GM23338 (cell line): ENCODE data around the gene RAD51D. TPM values are rescaled to one million over a fixed set of nuclear protein-coding genes. Genes with fewer than 3 reads are reported as not detected.

Experiments used
- ATAC-seq: fragments of 200-7000 bp; cut with Tn5 transposase; 3 replicates; pipeline ENCODE4 v1.9.1; 2020
- DNase-seq: peaks from one replicate; pipeline ENCODE4 v3.0.0-alpha.2; 2015; ENCODE audit warnings: low spot score
- H2AFZ ChIP-seq: fragments of 200-600 bp; sonication (generic); 2 replicates; pipeline ENCODE4 v1.8.0; 2016; ENCODE audit warnings: antibody characterized with exemption, mild to moderate bottlenecking, moderate library complexity
- H3F3A ChIP-seq: fragments of 200-600 bp; sonication (generic); replicated peaks from 2 replicates; pipeline ENCODE4 v1.8.0; 2017; ENCODE audit warnings: antibody characterized with exemption, mixed run types, low read depth
- H3K27ac ChIP-seq: fragments of 200-600 bp; sonication (generic); 2 replicates; pipeline ENCODE4 v1.6.1; 2016; ENCODE audit warnings: low read depth
- H3K27me3 ChIP-seq: fragments of 200-600 bp; sonication (generic); 2 replicates; pipeline ENCODE4 v1.8.0; 2016; ENCODE audit warnings: mild to moderate bottlenecking, mixed run types, moderate library complexity; ENCODE audit not compliant: insufficient read depth
- H3K36me3 ChIP-seq: fragments of 200-600 bp; sonication (generic); 2 replicates; pipeline ENCODE4 v1.8.0; 2016; ENCODE audit warnings: mild to moderate bottlenecking; ENCODE audit not compliant: insufficient read depth
- H3K4me1 ChIP-seq: fragments of 200-600 bp; sonication (generic); 2 replicates; pipeline ENCODE4 v1.8.0; 2016; ENCODE audit warnings: mild to moderate bottlenecking, moderate library complexity; ENCODE audit not compliant: insufficient read depth
- H3K4me2 ChIP-seq: fragments of 200-600 bp; sonication (generic); 2 replicates; pipeline ENCODE4 v1.7.1; 2017; ENCODE audit warnings: mixed run types
- H3K4me3 ChIP-seq: fragments of 200-600 bp; sonication (generic); 2 replicates; pipeline ENCODE4 v1.6.1; 2016; ENCODE audit warnings: mixed run types
- H3K79me2 ChIP-seq: fragments of 200-600 bp; sonication (generic); replicated peaks from 2 replicates; pipeline ENCODE4 v1.8.0; 2017; ENCODE audit warnings: mild to moderate bottlenecking; ENCODE audit not compliant: insufficient read depth
- H3K9me2 ChIP-seq: fragments of 200-600 bp; sonication (generic); 2 replicates; pipeline ENCODE4 v1.8.0; 2017; ENCODE audit not compliant: insufficient read depth
- H4K20me1 ChIP-seq: fragments of 200-600 bp; sonication (generic); replicated peaks from 2 replicates; pipeline ENCODE4 v1.8.0; 2017; ENCODE audit warnings: mild to moderate bottlenecking; ENCODE audit not compliant: insufficient read depth
- H3K27ac Mint-ChIP-seq: 2 replicates; pipeline ENCODE4 v1.8.0; 2020; ENCODE audit warnings: inconsistent platforms, mild to moderate bottlenecking, moderate library complexity, mixed read lengths
- H3K27me3 Mint-ChIP-seq: 3 replicates; pipeline ENCODE4 v1.8.0; 2022; ENCODE audit warnings: low read depth, mild to moderate bottlenecking, moderate library complexity, mixed read lengths, inconsistent platforms; ENCODE audit not compliant: insufficient read depth, poor library complexity
- H3K36me3 Mint-ChIP-seq: 3 replicates; pipeline ENCODE4 v1.8.0; 2021; ENCODE audit warnings: low read depth, mild to moderate bottlenecking, inconsistent platforms, moderate library complexity, mixed read lengths
- H3K4me1 Mint-ChIP-seq: 3 replicates; pipeline ENCODE4 v1.8.0; 2020; ENCODE audit warnings: mild to moderate bottlenecking, inconsistent platforms, mixed read lengths
- H3K4me3 Mint-ChIP-seq: 3 replicates; pipeline ENCODE4 v1.8.0; 2021; ENCODE audit warnings: moderate library complexity, mild to moderate bottlenecking, inconsistent platforms, mixed read lengths
- H3K9me3 Mint-ChIP-seq: 3 replicates; pipeline ENCODE4 v1.8.0; 2020; ENCODE audit warnings: moderate library complexity, mild to moderate bottlenecking, inconsistent platforms, mixed read lengths
- CREB1 ChIP-seq: fragments of 250-450 bp; sonication (Bioruptor Pico); IDR thresholded peaks from 2 replicates; pipeline ENCODE4 v1.5.0; 2020; ENCODE audit warnings: low read depth, mild to moderate bottlenecking, moderate library complexity
- CTCF ChIP-seq, 2 experiments: fragments of 200-600 bp in 1 of 2; sonication (generic) in 1 of 2; conservative IDR thresholded peaks; 2 replicates each; pipeline versions ENCODE4 v1.5.1 to v1.6.1; 2016 to 2017; ENCODE audit warnings: antibody characterized with exemption in 2 of 2, low read depth in 2 of 2, mild to moderate bottlenecking in 2 of 2, moderate library complexity in 1 of 2
- ETS1 ChIP-seq: IDR thresholded peaks from 2 replicates; pipeline ENCODE4 v1.6.1; 2016; ENCODE audit warnings: antibody characterized with exemption
- EZH2 ChIP-seq: fragments of 200-600 bp; sonication (generic); IDR thresholded peaks from one replicate; pipeline ENCODE4 v1.8.0; 2017; ENCODE audit warnings: antibody characterized with exemption, mild to moderate bottlenecking, low read depth; ENCODE audit not compliant: unreplicated experiment
- EZH2phosphoT487 ChIP-seq: fragments of 200-600 bp; sonication (generic); IDR thresholded peaks from one replicate; pipeline ENCODE4 v1.8.1; 2018; ENCODE audit warnings: antibody characterized with exemption; ENCODE audit not compliant: unreplicated experiment
- JUNB ChIP-seq: IDR thresholded peaks from one replicate; pipeline ENCODE4 v1.6.1; 2016; ENCODE audit warnings: antibody characterized with exemption; ENCODE audit not compliant: unreplicated experiment
- NANOG ChIP-seq: IDR thresholded peaks from 2 replicates; pipeline ENCODE4 v1.6.1; 2016; ENCODE audit warnings: antibody characterized with exemption, borderline replicate concordance
- POLR2AphosphoS5 ChIP-seq: IDR thresholded peaks from 2 replicates; pipeline ENCODE4 v1.6.1; 2016; ENCODE audit warnings: antibody characterized with exemption, low read depth
- REST ChIP-seq: IDR thresholded peaks from one replicate; pipeline ENCODE4 v1.6.1; 2018; ENCODE audit warnings: antibody characterized with exemption; ENCODE audit not compliant: unreplicated experiment
- STAT1 ChIP-seq: IDR thresholded peaks from one replicate; pipeline ENCODE4 v1.6.1; 2016; ENCODE audit warnings: antibody characterized with exemption; ENCODE audit not compliant: unreplicated experiment
- ZNF114 ChIP-seq: fragments of 250-450 bp; sonication (Bioruptor Pico); IDR thresholded peaks from 2 replicates; pipeline ENCODE4 v1.5.0; 2020; ENCODE audit warnings: mild to moderate bottlenecking, moderate library complexity
- ZNF331 ChIP-seq: fragments of 250-450 bp; sonication (Bioruptor Pico); IDR thresholded peaks from 2 replicates; pipeline ENCODE4 v1.5.0; 2020; ENCODE audit warnings: low read depth, mild to moderate bottlenecking, moderate library complexity
- polyA plus RNA-seq: library from polyadenylated mRNA; unstranded; fragments of >200 nt; fragmentation: Nextera tagmentation; extraction: Ambion mirVana; gene quantifications from 2 replicates; pipeline ENCODE4 v1.2.1, GENCODE V29; 2016
- total RNA-seq: library from RNA; depleted of rRNA; stranded (reverse); fragments of >200 nt; shearing (Covaris generic); gene quantifications from 2 replicates; pipeline ENCODE4 v1.2.3, GENCODE V29; 2014
- TF ChIP-seq, protein P1 (sequence below): fragments of 250-450 bp; sonication (Bioruptor Pico); IDR thresholded peaks from 2 replicates; pipeline ENCODE4 v1.5.0; 2020; ENCODE audit warnings: mild to moderate bottlenecking, moderate library complexity

Gene RAD51D
- total and polyA plus RNA-seq, 2 experiments from 2014 or later: 5.9 to 11.0 TPM

DNA sequence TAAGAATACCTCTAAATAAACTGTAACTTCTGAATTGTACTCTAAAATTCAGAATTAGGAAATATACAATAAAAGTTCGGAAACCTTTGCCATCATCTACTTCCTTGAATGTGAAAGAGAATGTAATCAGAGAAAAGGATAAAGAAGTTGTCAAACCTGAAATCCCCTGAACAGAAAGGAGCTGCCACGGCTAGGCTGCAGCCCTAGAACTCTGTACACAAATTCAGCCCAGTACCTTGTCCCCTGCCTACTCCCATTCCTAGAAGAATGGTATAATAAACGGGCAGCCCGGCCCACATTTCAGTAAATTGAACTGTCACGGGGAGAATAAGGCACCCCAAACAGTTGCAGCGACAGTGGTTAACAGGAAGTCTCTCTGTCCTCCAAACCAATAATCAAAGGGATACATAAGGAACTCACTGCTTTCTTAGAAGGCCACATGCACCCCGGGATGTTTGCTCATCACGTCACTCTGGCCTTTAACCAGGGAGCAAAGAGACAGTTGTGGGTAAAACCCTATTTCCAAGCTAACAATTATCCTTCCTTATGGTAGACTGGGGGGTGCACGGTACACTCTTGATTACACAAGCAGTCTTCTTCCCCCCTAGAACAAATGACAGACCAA is 31.8 kb downstream of the RAD51D start:
- H3K36me3 ChIP-seq: no peaks in the 10 kb centered on the region
- H3K9me2 ChIP-seq: no peaks in the 10 kb centered on the region
- H3K4me1 ChIP-seq: peaks cover 60% of the 10 kb centered on the region
- no peaks in the 10 kb centered on the region for H4K20me1 ChIP-seq
- Mint-ChIP-seq H3K27me3 (peaks cover 10% of the 10 kb centered on the region), H3K4me3 (peak overlapping the region; percentile 88), H3K27ac (peak overlapping the region; percentile 72; the same call in 1 of the 2 replicates), H3K4me1 (peaks cover 49% of the 10 kb centered on the region), H3K36me3 (no peaks in the 10 kb centered on the region; the same call in 2 of the 3 replicates), H3K9me3 (no peaks in the 10 kb centered on the region; the same call in 2 of the 3 replicates)
- no peak for ATAC-seq
- peak overlapping the region; percentile 94 for H3K4me3 ChIP-seq
- peak overlapping the region; percentile 97 for H3K4me2 ChIP-seq
- H3K27me3 ChIP-seq: peaks cover 8% of the 10 kb centered on the region; the same call in 1 of the 2 replicates
- peak overlapping the region; percentile 95; the same call in 1 of the 2 replicates for H2AFZ ChIP-seq
- DNase-seq: no peak
- peaks cover 10% of the 10 kb centered on the region; the same call in 1 of the 2 replicates for H3F3A ChIP-seq
- no peak for TF ChIP-seq POLR2AphosphoS5
- no peak for TF ChIP-seq NANOG
- TF ChIP-seq, protein P1, sequence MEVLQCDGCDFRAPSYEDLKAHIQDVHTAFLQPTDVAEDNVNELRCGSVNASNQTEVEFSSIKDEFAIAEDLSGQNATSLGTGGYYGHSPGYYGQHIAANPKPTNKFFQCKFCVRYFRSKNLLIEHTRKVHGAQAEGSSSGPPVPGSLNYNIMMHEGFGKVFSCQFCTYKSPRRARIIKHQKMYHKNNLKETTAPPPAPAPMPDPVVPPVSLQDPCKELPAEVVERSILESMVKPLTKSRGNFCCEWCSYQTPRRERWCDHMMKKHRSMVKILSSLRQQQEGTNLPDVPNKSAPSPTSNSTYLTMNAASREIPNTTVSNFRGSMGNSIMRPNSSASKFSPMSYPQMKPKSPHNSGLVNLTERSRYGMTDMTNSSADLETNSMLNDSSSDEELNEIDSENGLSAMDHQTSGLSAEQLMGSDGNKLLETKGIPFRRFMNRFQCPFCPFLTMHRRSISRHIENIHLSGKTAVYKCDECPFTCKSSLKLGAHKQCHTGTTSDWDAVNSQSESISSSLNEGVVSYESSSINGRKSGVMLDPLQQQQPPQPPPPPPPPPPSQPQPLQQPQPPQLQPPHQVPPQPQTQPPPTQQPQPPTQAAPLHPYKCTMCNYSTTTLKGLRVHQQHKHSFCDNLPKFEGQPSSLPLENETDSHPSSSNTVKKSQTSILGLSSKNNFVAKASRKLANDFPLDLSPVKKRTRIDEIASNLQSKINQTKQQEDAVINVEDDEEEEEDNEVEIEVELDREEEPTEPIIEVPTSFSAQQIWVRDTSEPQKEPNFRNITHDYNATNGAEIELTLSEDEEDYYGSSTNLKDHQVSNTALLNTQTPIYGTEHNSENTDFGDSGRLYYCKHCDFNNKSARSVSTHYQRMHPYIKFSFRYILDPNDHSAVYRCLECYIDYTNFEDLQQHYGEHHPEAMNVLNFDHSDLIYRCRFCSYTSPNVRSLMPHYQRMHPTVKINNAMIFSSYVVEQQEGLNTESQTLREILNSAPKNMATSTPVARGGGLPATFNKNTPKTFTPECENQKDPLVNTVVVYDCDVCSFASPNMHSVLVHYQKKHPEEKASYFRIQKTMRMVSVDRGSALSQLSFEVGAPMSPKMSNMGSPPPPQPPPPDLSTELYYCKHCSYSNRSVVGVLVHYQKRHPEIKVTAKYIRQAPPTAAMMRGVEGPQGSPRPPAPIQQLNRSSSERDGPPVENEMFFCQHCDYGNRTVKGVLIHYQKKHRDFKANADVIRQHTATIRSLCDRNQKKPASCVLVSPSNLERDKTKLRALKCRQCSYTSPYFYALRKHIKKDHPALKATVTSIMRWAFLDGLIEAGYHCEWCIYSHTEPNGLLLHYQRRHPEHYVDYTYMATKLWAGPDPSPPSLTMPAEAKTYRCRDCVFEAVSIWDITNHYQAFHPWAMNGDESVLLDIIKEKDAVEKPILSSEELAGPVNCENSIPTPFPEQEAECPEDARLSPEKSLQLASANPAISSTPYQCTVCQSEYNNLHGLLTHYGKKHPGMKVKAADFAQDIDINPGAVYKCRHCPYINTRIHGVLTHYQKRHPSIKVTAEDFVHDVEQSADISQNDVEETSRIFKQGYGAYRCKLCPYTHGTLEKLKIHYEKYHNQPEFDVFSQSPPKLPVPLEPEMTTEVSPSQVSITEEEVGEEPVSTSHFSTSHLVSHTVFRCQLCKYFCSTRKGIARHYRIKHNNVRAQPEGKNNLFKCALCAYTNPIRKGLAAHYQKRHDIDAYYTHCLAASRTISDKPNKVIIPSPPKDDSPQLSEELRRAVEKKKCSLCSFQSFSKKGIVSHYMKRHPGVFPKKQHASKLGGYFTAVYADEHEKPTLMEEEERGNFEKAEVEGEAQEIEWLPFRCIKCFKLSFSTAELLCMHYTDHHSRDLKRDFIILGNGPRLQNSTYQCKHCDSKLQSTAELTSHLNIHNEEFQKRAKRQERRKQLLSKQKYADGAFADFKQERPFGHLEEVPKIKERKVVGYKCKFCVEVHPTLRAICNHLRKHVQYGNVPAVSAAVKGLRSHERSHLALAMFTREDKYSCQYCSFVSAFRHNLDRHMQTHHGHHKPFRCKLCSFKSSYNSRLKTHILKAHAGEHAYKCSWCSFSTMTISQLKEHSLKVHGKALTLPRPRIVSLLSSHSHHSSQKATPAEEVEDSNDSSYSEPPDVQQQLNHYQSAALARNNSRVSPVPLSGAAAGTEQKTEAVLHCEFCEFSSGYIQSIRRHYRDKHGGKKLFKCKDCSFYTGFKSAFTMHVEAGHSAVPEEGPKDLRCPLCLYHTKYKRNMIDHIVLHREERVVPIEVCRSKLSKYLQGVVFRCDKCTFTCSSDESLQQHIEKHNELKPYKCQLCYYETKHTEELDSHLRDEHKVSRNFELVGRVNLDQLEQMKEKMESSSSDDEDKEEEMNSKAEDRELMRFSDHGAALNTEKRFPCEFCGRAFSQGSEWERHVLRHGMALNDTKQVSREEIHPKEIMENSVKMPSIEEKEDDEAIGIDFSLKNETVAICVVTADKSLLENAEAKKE (CRISPR knock-in tag): no peak
- TF ChIP-seq REST: no peak
- no peak for TF ChIP-seq JUNB
- no peak for TF ChIP-seq STAT1
- no peak for TF ChIP-seq CREB1
- no peak for TF ChIP-seq ZNF114 (CRISPR knock-in tag)
- no peak for TF ChIP-seq ZNF331 (CRISPR knock-in tag)
- TF ChIP-seq CTCF (conservative IDR thresholded peaks at IDR 0.05; ENCODE audit: low read depth in 2 of 2): no peak
- TF ChIP-seq EZH2phosphoT487: no peak
- no peak for TF ChIP-seq EZH2
- no peak for TF ChIP-seq ETS1
- H3K27ac ChIP-seq: no peak overlapping the region
- peaks cover 10% of the 10 kb centered on the region for H3K79me2 ChIP-seq
